CD1c-positive myeloid dendritic cell (primary cell): ENCODE data around the gene SLITRK3.
A peak's percentile ranks its signal among the peaks of the same experiment; 100 is the strongest.
"Not testable (repeated sequence)": the region's sequence is repeated elsewhere in the genome, so short reads cannot be mapped to it uniquely, and the experiment has no call there.

Experiments used
- DNase-seq: peaks from one replicate; pipeline ENCODE4 v3.0.0-alpha.2; 2016; ENCODE audit errors: extremely low spot score

Gene SLITRK3

DNA sequence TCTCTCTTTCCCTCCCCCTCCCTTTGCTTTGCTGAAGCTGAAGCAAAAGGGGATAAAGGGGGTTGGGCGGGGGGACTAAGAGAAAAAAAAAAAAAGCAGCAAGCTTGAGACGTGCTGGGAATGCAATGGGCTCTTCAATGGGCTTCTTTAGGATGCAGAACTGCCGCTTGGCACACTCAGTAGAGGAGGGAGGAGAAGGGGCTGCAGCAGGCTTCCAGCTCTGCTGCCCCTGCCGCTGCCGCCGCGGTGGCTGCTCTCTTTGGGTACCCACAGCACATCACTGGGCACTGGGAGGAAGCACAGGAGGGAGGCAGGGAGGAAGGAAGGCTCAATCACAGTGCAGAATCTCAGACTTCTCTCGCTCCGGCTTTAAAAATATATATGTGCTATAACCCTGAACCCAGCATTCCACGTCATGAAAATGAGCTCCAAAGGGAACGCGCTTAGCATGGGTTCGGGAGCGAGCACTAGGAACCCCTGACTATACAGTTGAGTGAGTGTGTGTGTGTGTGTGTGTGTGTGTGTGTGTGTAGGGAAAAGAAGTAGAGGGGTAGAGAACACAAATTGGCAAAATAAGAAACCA, 3.5 kb downstream of the SLITRK3 start:
- DNase-seq, result no peak

DNA sequence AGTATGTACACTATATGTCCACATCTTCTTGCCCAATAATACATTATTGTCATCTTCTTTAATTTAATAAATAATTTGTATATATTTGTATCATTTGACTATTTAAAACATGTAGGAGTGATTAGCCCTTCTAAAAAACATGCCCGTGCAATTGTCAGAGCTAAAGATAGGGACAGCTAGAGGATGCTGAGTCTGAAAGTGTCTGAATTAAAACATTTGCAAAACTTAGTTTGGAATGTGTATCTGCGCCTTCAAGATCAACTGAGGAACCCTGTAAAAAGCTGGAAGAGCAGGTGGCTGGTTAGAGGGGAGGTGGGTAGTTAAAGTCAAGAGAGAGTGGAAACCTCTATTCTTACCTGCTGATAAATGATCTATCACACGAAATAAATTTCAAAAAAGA, 4.7 kb downstream of the SLITRK3 start:
- no peak for DNase-seq

DNA sequence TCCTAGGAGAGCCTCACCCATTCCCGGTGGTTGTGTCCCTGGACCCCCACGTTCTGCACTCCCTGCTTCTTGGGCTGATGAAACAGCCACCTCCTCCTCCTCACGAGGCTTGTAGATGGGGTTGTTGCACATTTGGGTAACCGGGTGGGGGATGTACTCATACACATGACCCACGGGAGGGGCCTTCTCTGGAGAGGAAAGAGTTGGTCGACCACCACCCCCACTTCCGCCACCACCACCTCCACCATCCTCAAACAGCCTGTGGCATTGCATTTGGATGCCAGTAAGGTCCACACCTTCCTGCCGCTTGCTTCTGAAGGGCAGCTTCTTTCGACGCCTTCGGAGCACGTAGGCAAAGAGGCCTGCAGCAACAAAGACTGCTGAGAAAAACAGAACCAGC, 7.7 kb downstream of the SLITRK3 start:
- no peak for DNase-seq

DNA sequence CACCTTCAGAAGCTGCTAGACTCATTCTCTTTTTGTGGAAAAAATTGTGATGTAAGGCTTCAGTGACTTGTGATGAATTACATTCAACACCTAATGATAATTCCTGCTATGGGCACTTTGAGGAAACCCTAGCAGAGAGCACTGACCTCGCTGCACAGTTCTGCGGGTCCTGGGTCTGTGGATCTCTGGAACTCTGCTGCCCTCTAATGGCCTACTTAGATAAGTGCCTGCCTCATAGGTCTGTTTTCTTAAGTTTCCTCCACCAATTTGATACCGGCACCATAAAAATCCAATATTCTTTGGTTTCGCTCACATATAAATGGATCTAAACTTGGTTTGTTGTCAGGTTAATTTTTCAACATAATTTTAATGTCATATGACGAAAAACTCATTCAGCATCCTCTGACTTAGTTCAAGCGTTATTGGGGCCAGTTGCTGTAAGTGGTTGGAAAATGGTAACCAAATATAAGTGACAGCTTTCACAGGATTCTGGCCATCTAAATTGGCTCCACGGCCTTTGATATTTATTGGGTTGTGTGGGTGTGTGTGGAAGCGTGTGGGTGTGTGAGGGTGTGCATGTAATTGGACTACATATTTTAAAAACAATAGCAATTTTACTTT, 10.4 kb downstream of the SLITRK3 start:
- peak; percentile 45 for DNase-seq

DNA sequence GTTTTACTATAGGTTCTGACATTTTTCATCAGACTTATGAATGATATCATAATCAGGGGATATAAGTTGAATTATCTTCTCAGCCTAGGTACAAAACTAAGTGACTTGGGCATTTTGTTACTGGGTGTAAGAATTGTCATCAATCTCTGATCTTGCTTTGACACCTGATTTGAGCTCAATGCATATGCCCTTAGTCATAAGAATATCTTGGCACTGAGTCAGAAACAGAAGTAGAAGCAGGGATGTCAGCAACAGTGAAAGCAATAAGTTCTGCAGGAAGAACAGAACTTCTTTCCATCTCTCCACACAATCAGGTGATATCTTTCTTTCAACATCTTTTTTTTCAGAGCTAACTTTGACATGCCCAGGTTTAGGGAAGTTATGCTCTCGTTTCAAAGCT, 14.6 kb downstream of the SLITRK3 start:
- DNase-seq, result no peak

DNA sequence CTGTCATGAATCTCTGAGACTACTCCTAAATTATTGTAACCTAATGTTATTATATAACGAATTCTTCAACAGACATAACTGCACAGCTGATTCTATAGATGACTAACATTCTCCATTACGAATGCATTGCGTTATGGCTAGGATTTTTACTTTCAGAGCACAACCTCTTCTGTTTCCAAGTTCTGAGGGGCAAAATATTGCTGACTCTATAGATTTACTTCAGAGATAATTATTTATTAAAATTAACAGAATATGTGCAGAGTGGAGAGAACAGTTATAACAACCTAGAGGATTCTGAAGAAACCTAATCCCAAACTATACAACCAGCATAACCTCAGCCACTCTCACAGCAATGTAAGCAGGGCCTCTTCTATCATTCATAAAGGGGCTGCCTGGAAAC, 25.9 kb downstream of the SLITRK3 start:
- DNase-seq, result no peak

DNA sequence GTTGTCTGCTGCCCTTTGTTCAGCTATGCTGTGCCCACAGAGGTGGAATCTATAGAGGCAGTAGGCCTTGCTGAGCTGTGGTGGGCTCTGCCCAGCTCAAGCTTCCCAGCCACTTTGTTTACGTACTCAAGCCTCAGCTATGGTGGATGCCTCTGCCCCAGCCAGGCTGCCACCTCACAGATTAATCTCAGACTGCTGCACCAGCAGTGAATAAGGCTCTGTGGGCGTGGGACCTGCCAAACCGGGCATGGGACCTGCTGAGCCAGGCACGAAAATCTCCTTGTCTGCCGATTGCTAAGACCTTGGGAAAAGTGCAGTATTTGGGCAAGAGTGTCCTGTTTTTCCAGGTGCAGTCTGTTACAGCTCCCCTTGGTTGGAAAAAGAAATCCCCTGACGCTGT, 26.8 kb downstream of the SLITRK3 start:
- no peak for DNase-seq

DNA sequence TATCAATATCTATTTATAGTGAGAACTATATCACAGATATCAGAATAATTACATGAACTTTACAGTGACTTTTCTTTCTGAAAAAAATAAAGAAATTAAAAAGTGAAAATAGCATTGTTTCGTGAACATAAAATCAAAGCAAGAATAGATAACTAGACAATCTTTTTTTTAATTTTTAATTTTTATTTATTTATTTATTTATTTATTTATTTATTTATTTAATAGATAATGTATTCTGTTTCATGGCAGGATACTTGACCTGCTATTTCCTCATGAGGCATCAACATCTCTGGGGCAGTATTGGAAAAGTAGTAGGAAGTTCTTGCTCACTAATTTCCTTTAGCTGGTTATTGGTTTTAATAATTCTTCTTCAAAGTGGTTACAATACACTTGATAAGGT, 33.3 kb downstream of the SLITRK3 start:
- DNase-seq, result no peak

DNA sequence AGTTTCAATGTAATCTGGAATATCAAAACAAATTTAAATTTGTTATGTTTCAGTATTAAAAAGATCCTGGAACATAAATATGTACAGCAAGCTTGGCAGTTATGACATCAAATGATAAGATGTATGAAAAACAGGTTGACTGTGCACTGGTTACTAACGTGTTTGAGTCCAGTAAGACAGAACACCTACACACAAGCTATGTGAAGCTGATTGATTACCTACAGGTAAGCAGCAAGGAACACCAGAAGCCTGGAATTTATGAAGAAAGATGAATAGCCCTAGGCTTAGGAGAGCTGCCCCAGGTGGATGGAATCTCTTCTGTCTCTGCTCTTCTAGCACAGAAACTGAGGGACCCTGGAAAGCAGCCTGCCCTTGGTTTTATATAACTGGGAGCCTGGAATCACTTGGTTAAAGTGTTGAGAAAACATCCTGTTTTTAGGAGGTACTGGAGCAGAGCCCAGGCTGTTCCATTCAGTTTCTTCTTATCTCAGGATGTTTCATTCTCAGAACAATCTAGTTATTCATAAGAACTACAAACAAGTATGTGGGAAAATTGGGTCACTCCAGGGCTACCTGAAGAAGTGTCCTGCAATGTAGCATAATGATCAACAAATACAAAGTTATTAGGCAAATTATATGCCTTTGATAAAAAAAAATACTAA, 36.3 kb downstream of the SLITRK3 start:
- no peak for DNase-seq

DNA sequence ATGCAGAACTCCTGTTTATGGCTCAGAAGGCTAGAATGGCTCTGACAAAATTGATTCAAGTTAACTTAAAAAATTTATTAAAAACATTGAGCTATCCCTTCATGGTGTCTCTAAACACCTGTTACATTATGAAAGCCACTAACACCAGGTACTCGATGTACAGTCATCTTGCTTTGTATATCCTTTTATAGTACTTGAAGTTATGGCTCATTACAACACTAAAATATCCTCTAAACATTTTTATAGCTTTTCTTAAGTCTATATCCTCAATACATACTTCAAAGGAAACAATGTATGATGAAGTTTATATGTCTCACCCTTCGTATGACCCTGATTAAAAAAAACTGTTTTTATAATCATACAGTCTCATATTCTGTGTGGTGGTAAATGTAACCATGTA, 38.2 kb downstream of the SLITRK3 start:
- DNase-seq, result no peak

DNA sequence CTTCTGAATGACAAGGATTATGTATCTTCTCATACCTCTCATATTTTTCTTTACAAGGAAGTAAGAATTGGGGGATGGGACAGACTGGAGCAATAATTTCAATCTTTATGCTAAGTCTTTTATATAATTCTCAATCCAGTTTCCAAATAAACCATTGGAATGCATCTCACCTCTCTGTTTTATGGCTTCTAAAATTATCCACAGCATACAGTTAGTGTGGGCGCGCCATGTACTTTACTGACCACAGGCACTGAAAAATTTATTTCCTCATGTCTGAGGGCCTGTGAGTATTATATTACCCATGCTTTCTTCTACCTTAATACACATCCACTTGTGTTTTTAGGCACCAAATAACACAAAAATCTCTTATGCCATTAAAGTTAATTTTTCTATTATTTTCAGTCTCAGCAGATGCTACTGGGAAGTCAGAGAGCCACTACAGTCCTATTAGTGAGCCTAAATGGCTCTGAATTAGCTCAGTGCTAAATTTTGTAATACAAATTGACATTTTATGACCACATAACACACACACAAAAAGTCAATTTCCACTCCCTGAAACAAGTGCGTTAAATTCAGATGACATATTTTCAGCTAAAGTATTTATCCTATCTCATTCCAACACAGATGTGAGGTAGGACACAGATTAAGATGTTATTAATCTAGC, 39.3 kb downstream of the SLITRK3 start:
- DNase-seq, result no peak

DNA sequence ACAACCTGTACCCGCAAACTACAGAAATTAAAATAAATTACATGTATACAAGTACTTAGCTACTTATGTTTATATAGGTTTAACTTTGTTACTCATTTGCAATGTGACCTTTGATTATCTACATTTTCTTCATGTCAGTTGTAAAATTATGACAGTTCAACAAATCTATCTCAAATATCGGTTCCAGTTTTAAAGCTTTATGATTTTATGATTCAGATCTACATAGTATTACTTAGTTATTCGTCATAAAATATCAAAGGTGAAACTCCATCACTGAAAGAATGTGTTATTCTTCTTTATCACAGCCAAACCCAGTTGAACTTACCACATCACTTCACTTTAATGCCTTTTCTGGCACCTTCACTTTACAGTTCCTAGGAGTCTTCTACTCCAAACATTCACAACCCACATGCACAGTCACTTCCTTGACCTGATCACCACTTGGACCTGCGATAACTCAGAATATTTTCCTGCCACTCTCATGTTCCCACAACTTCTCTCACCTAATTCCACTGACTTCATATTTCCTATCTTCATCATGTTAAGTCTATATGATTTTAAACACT, 47.2 kb downstream of the SLITRK3 start:
- no peak for DNase-seq

DNA sequence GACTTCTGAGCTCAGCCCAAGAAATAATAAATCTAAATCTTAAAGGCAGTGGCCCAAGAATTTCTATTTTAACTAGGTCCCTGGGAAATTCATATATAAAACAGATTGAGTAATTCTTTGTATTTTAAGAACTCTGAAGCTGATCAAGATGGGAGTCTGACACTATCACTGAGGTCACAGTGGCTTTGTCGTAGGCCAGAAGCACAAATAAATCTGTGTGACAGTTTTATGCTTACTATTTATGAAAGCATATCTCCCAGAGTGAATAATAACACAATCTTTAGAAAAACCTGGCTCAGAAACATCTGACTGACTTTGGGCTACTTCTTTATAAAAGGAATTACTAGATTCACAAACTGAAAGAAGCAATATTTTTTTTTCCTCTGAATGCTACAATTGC, 51.9 kb downstream of the SLITRK3 start:
- DNase-seq, result no peak

DNA sequence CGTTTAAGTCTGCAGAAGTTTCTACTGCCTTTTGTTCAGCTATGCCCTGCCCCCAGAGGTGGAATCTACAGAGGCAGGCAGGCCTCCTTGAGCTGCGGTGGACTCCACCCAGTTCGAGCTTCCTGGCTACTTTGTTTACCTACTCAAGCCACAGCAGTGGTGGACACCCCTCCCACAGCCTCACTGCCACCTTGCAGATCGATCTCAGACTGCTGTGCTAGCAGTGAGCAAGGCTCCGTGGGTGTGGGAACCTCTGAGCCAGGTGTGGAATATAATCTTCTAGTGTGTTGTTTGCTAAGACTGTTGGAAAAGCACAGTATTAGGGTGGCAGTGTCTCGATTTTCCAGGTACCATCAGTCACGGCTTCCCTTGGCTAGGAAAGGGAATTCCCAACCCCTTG, 56.3 kb downstream of the SLITRK3 start:
- DNase-seq, result not testable (repeated sequence)
